RWPE1 (cell line): ENCODE data around the gene ITIH5.

Source experiments
- CTCF ChIA-PET: fragments of 350-600 bp; sonication (Branson Sonifier 250); formaldehyde crosslinking; extraction: SDS; loops from one replicate; lab custom pipeline; 2021; lab: Yijun Ruan, JAX
- POLR2A ChIA-PET: fragments of 400-600 bp; formaldehyde crosslinking; extraction: SDS; loops from one replicate; lab custom pipeline; 2020; ENCODE audit warnings: antibody characterized with exemption; ENCODE audit not compliant: low non-redundant PET; lab: Yijun Ruan, JAX
- DNase-seq: peaks from one replicate; pipeline ENCODE4 v3.0.0; 2012; ENCODE audit warnings: low spot score
- H3K27ac ChIP-seq: fragments of 450-650 bp; 2 replicates; pipeline ENCODE4 v1.5.1; 2017
- CTCF ChIP-seq: fragments of 450-650 bp; conservative IDR thresholded peaks from 2 replicates; pipeline ENCODE4 v1.5.1; 2017; ENCODE audit warnings: low read depth, mild to moderate bottlenecking

The ITIH5 gene

GRCh38 chr10:7529638-7530037 is 137.1 kb downstream of the ITIH5 start:
- H3K27ac ChIP-seq = no peak overlapping the region
- no peak; the same call in 1 of the 2 replicates for TF ChIP-seq CTCF
- ChIA-PET POLR2A (no interaction called here), CTCF (interaction anchor here (0.6 to 1.0 kb wide), 3 partner anchors 157 to 1775 kb away, joined by 3 to 6 read pairs (median 3); no protein-coding TSS in a partner anchor)
- peak; percentile 13 for DNase-seq

GRCh38 chr10:7527468-7527867 is 139.3 kb downstream of the ITIH5 start:
- TF ChIP-seq CTCF = no peak
- POLR2A ChIA-PET = no interaction called here
- CTCF ChIA-PET = interaction anchor here (1.0 to 1.2 kb wide), 2 partner anchors 160 to 229 kb away, joined by 3 to 4 read pairs; no protein-coding TSS in a partner anchor
- DNase-seq = no peak
- no peak overlapping the region for H3K27ac ChIP-seq

DNA sequence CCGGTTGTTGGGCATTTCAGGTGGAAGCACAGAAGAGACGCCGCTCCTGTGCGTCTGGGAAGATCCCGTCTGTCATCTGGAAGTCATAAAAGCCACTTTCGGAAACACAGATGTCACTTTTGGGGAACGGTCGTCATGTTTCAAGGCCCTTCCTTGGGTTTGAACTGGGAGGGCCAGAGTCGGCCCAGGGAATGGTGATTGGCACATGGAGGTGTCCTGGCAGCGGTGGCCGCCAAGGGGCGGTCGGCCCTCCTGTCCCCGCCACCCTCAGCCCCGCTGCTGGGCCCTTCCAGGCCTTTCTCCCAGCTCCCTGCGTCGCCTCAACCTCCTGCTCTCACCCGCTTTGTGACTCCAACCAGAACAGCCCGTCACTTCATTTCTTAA is 140.8 kb downstream of the ITIH5 start:
- TF ChIP-seq CTCF = no peak
- ChIA-PET POLR2A (no interaction called here), CTCF (interaction anchor here (0.5 to 1.6 kb wide), 9 partner anchors 9 to 1778 kb away, joined by 3 to 28 read pairs (median 3); no protein-coding TSS in a partner anchor)
- H3K27ac ChIP-seq = no peak overlapping the region
- no peak for DNase-seq

DNA sequence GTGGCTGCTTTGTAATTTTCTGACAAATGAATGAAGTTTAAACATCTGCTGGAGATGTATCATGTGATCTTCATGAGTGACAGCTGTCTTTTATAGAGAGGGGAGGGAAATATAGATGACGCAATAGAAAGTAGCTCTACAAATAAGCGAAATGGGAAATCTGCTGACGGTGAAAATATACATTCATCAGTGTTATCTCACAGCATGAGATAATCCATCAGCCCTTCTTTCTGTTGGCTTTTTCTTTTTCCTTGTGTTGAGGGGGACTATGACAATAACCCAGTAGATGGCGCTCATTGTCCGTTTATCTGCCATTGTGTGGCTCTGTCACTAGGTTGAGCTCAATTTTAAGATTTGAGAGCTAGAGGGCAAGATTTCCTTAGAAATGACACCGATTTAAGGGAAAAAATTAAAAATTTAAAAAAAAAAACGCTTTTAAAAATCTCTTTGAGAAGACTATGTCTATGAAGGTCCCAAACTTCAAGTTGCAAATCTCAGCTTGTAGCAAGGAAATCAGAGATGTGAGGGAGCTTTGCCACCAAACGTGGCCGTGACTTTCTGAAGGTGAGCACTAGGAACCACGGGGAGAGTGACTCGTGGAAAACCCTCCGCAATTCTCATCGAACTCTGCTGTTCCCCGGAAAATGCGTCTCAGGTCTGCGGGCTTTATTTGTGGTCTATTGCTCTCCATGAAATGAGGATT is 141.3 kb downstream of the ITIH5 start:
- TF ChIP-seq CTCF = peak; percentile 74

GRCh38 chr10:7523656-7524055 is 143.1 kb downstream of the ITIH5 start:
- ChIA-PET POLR2A (no interaction called here), CTCF (interaction anchor here (2.6 kb wide), 1 partner anchor 164 kb away, joined by 7 read pairs; no protein-coding TSS in a partner anchor)
- no peak overlapping the region for H3K27ac ChIP-seq
- TF ChIP-seq CTCF = no peak
- no peak for DNase-seq

More for the DNA sequence above, 141.3 kb downstream of the ITIH5 start:
- ChIA-PET CTCF (interaction anchor here (0.5 to 1.6 kb wide), 17 partner anchors 9 to 1779 kb away, joined by 3 to 28 read pairs (median 4); no protein-coding TSS in a partner anchor), POLR2A (no interaction called here)
- peak; percentile 66 for DNase-seq
- H3K27ac ChIP-seq = no peak overlapping the region

- POLR2A ChIA-PET = no interaction called here
- no peak for DNase-seq
- CTCF ChIA-PET = no interaction called here
- TF ChIP-seq CTCF = no peak
- H3K27ac ChIP-seq = no peak overlapping the region
These were observed 146.0 kb downstream of the ITIH5 start for GRCh38 chr10:7520507-7521485.
